Effector CD8-positive, alpha-beta T cell (primary cell): ENCODE data around the gene PRKAR1B.

ENCODE experiments used
- DNase-seq: peaks from one replicate; lab custom pipeline; 2025; lab: John Stamatoyannopoulos, UW

The PRKAR1B gene

GRCh38 chr7:603152-603951 is 123.7 kb downstream of the PRKAR1B start:
- DNase-seq, result no peak

DNA sequence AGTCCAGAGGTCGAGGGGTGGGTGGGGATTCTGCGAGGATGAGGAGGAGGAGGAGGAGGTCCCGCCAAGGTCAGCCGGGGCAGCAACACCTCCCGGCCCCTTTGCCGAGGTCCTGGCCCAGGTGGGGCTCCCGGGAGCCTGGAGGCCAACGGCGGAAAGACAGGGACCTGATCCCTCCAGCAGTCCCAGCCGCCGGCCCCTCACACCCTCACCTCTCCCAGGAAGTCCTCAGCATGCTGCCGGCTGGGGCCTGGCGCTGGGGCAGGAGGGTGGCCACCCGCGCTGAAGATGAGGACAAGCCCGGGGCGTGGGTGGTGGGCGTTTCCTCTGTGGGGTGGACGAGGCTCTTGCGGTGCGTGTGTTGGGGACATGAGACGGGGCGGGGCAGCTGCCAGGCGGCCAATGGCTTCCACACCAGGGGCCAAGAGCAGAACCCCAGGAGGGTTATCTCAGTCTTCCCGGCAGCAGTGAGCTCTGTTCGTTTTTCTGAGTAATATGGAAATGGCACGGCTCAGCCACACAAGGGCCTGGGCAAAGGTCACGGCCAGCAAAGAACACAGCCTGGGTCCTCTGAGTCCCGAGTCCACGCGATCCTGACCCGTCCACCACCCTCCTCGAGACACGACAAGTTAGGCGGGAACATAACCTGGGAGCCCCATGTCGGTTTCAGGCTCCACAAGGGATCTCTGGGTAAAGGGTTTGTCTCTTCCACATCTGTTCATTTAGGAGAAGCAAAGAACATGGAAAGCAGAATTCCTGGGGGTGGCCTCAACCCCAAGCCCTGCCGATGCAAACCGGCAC is 124.5 kb downstream of the PRKAR1B start:
- DNase-seq, result no peak

DNA sequence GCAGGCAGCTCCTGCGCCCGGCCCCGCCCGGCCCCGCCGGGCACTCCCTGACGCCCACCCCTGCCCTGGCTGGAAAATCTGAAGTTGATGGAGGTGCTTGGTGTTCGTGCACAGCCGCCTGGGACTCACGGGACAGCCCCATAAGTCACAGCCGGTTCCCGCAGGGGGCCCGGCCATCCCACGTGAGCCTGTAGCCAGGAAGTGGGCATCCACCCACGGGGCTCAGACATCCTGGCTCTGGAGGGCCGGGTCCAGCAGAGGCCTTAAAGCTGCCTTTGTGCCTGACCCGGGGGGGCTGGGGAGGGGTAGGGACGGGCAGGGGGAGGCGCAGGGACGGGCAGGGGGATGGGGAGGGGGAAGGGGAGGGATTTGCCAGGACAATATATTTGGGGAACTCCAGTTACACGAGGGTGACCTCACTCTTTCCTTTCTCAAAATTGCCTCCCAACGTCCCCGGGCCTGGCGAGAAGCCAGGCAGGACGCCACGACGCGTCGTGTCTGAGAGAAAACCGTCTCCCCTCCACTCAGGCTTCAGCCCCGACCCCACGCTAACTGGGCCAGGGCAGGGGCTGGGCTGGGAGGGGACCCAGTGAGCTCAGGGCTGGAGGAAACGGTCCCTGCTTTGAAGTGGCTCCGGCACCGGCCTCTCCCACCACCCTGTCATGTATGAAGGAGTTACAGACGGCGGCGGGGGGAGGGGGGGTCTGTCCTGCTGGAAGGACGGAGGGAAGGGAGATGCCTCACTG is 125.3 kb downstream of the PRKAR1B start:
- DNase-seq, result peak; percentile 68

GRCh38 chr7:601036-601594 is 126.0 kb downstream of the PRKAR1B start:
- DNase-seq, result no peak

DNA sequence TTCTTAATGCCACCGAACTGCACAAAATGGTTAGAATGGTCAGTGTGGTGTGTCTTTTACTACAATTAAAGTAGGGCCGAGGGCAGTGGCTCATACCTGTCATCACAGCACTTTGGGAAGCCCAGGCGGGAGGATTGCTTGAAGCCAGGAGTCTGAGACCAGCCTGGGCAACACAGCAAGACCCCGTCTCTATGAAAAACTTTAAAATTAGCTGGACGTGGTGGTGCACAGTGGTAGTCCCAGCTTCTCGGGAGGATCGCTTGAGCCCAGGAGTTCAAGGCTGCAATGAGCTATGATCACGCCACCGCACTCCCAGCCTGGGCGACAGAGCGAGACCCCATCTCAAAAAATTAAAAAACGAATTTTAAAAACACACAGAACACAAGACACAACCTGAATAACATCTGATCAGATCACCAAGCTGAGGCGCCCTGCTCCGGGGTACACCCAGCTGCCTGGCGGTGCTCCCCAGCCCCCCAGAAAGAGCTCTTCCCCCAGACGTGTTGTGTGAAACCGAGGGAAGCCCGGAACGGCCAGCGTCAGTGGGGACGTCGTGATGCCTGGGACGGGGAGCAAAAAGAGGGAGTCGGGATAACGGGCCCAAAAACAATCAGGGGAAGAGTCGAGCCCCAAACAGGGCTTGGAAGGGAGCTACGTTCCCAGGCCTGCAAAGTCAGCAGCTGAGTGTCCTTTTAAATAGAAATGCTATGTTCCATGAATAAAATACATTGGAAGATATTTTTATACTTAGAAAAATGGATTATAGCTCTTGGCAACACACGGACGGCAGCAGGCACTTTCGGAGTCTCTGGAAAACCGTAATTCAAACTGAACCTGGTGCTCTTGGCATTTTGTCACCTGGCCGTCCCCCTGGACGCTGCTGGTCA is 126.7 kb downstream of the PRKAR1B start:
- no peak for DNase-seq

GRCh38 chr7:598899-599298 is 128.2 kb downstream of the PRKAR1B start:
- no peak for DNase-seq

GRCh38 chr7:597348-598178 is 129.5 kb downstream of the PRKAR1B start:
- no peak for DNase-seq

DNA sequence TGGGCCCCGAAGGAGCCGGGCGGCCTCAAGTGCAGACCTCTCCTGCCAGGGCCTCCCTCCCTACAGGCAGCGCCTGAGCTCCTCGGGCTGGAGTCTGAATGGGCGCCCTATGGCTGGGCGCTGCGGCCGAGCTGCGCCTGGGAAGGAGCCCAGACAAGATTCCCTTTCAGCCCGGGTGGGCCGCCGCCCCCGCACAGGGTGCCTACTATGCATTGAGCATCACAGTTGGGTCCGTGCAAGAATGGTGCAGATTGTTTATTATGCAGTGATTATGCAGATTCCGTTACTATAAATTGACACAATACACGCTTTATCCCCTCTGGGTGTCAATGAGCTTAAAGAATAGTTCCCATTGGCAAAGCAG is 130.3 kb downstream of the PRKAR1B start:
- no peak for DNase-seq

- DNase-seq, result no peak
Measured at GRCh38 chr7:596071-596818, 130.8 kb downstream of the PRKAR1B start.

- DNase-seq, result no peak
Measured at GRCh38 chr7:595621-596010, 131.5 kb downstream of the PRKAR1B start.

DNA sequence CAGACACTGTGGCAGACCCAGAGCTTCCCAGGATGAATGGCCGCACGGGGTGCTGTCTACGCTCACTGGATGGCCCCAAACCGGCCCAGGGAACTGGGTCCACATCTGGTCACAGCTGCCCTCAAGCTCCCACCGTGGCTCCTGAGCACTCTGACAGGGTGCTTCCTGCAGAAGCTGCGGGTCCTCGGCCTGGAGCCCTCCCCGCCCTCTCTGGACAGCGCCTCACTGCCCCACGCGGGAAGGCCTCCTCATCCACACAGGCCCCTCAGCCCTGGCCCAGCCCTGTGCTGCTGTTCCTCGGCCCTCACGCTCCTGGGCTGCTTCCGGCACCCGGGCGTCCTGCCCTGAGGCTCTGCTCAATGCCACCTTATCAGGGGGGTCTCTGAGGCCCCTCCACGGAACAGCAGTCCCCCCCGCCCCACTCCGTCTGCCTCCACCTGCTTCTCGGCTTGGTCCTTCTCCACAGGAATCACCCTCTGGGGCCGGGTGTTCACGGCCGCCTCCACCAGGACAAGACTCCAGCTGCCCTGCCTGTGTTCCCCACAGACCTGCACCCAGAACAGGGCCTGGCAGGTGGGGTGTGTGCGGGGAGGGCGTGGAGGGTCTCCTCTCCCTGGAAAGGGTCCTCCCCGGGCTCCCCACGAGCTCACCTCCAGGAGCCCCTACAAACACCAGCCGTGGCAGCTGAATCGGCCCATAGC is 132.0 kb downstream of the PRKAR1B start:
- no peak for DNase-seq

- DNase-seq, result no peak
Measured at GRCh38 chr7:594212-594913, 132.7 kb downstream of the PRKAR1B start.

- DNase-seq, result peak; percentile 10
Measured at GRCh38 chr7:593324-594115, 133.6 kb downstream of the PRKAR1B start.

- DNase-seq, result no peak
Measured at GRCh38 chr7:591856-592628, 135.0 kb downstream of the PRKAR1B start.

- no peak for DNase-seq
Measured at GRCh38 chr7:590731-591551, 136.1 kb downstream of the PRKAR1B start.
